ENCODE data around the gene SPG7. TPM values are rescaled to one million over a fixed set of nuclear protein-coding genes. Genes with fewer than 3 reads are reported as not detected.
A peak's percentile ranks its signal among the peaks of the same experiment; 100 is the strongest.

The SPG7 gene
- total RNA-seq, 1 experiment from 2014 or later = 119 TPM

- no CpG with 5 or more reads among the region's 12 CpGs for WGBS (ENCODE audit: extremely low coverage, insufficient read length, low lambda C conversion rate)
- no peaks in the 10 kb centered on the region for H3K79me1 ChIP-seq (ENCODE audit: insufficient read depth, low read depth, low read length, poor library complexity, severe bottlenecking)
- no peaks in the 10 kb centered on the region for H3K9me3 ChIP-seq (ENCODE audit: control insufficient read depth, low read depth, low read length)
- H2BK20ac ChIP-seq (ENCODE audit: low read depth, low read length, poor library complexity, severe bottlenecking) = no peak overlapping the region
- H3K4me3 Mint-ChIP-seq = no peak overlapping the region
- H3K36me3 Mint-ChIP-seq (ENCODE audit: insufficient read depth in 1 of 3, low read depth in 3 of 3) = peaks cover 13 to 74% (median 71%) of the 10 kb centered on the region in 3 experiments
- no peak overlapping the region for H2AFZ ChIP-seq (ENCODE audit: low read length)
- no peak overlapping the region for H2BK15ac ChIP-seq (ENCODE audit: low read depth, low read length)
- no peaks in the 10 kb centered on the region for H3K4me1 ChIP-seq (ENCODE audit: insufficient read depth, low read length)
- H3K9me3 Mint-ChIP-seq = no peaks in the 10 kb centered on the region; a peak in 1 of 5 replicates
- H3K27ac Mint-ChIP-seq = peak overlapping the region in 1 of 3 experiments; percentile 15; a peak in 2 of 7 replicates
- no peak overlapping the region for H3T11ph ChIP-seq (ENCODE audit: low read length)
- H3K4me2 ChIP-seq (ENCODE audit: insufficient read depth, insufficient read length, low read length) = no peak overlapping the region
- no peak overlapping the region for H3K9ac ChIP-seq (ENCODE audit: extremely low read depth, insufficient read length, low read length)
- H4K91ac ChIP-seq (ENCODE audit: insufficient read length, low read depth, low read length) = no peak overlapping the region
- DNase-seq = no peak
- no peaks in the 10 kb centered on the region for H4K20me1 ChIP-seq (ENCODE audit: control insufficient read depth, insufficient read depth, insufficient read length)
- no peak overlapping the region for H2BK12ac ChIP-seq (ENCODE audit: insufficient read length, low read depth, low read length)
- no peak overlapping the region for H3K14ac ChIP-seq (ENCODE audit: insufficient read depth, low read length)
- no peaks in the 10 kb centered on the region for H3K27me3 ChIP-seq (ENCODE audit: insufficient read depth, low read length)
- no peaks in the 10 kb centered on the region for H3K23me2 ChIP-seq (ENCODE audit: insufficient read length, low read depth, low read length, poor library complexity, severe bottlenecking)
- no peaks in the 10 kb centered on the region for H3K79me2 ChIP-seq (ENCODE audit: insufficient read depth, low read length)
- H3K23ac ChIP-seq (ENCODE audit: insufficient read length, low read depth, low read length) = no peak overlapping the region
- no peak overlapping the region for H3K56ac ChIP-seq (ENCODE audit: insufficient read length, low read depth, low read length)
- H3K4me1 Mint-ChIP-seq = peaks cover 0 to under 1% of the 10 kb centered on the region in 2 experiments; a peak in 2 of 4 replicates
- TF ChIP-seq CTCF (conservative IDR thresholded peaks at IDR 0.05) = no peak
- H3K4ac ChIP-seq (ENCODE audit: low read depth, low read length) = no peak overlapping the region
- no peak overlapping the region for H4K8ac ChIP-seq (replicated peaks; ENCODE audit: insufficient read length, low read depth, low read length)
- no peak overlapping the region for H3K27ac ChIP-seq (ENCODE audit: insufficient read length, low read depth, low read length)
- no peak overlapping the region for H2AK5ac ChIP-seq (ENCODE audit: insufficient read length, low read length)
- no peak overlapping the region for H3K18ac ChIP-seq (ENCODE audit: insufficient read length, low read depth, low read length)
- H4K5ac ChIP-seq (ENCODE audit: insufficient read length, low read depth, low read length) = no peak overlapping the region
- no peak overlapping the region for H2BK120ac ChIP-seq (ENCODE audit: low read depth, low read length, poor library complexity, severe bottlenecking)
- no peaks in the 10 kb centered on the region for H3K27me3 Mint-ChIP-seq (ENCODE audit: low read depth)
- H2BK5ac ChIP-seq (ENCODE audit: insufficient read length, low read length) = no peak overlapping the region
Observed at GRCh38 chr16:89554343-89554742, 46.1 kb downstream of the SPG7 start.
